Measurements from ENCODE around the gene ANXA5. TPM values are rescaled to one million over a fixed set of nuclear protein-coding genes. Genes with fewer than 3 reads are reported as not detected.

The ANXA5 gene
- total RNA-seq, 2 donors from 2014 or later = 88.4 to 122 TPM

GRCh38 chr4:121728798-121729226 lies 32.0 kb upstream of the ANXA5 start:
- H3K27me3 ChIP-seq = no peaks in the 10 kb centered on the region
- intact Hi-C loops (cut with DNase I) = loop anchor here (5.0 kb wide), 1 partner anchor 357 kb away; no protein-coding TSS in a partner anchor

GRCh38 chr4:121728066-121728465 lies 31.3 kb upstream of the ANXA5 start:
- Histone ChIP-seq H3K4me3 (no peak overlapping the region), H3K9ac (ENCODE audit: low read depth in 2 of 2, low read length in 2 of 2) (no peak overlapping the region), H3K4me1 (no peaks in the 10 kb centered on the region), H3K27ac (no peak overlapping the region), H3K36me3 (no peaks in the 10 kb centered on the region), H3K9me3 (no peaks in the 10 kb centered on the region), H3K27me3 (no peaks in the 10 kb centered on the region)
- DNase-seq = no peak
- intact Hi-C loops (cut with DNase I) = loop anchor here (5.0 kb wide), 1 partner anchor 356 kb away; no protein-coding TSS in a partner anchor
- TF ChIP-seq, protein P1, sequence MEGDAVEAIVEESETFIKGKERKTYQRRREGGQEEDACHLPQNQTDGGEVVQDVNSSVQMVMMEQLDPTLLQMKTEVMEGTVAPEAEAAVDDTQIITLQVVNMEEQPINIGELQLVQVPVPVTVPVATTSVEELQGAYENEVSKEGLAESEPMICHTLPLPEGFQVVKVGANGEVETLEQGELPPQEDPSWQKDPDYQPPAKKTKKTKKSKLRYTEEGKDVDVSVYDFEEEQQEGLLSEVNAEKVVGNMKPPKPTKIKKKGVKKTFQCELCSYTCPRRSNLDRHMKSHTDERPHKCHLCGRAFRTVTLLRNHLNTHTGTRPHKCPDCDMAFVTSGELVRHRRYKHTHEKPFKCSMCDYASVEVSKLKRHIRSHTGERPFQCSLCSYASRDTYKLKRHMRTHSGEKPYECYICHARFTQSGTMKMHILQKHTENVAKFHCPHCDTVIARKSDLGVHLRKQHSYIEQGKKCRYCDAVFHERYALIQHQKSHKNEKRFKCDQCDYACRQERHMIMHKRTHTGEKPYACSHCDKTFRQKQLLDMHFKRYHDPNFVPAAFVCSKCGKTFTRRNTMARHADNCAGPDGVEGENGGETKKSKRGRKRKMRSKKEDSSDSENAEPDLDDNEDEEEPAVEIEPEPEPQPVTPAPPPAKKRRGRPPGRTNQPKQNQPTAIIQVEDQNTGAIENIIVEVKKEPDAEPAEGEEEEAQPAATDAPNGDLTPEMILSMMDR (IDR thresholded peaks at IDR 0.05) = no peak

More at GRCh38 chr4:121728798-121729226, 32.0 kb upstream of the ANXA5 start:
- Histone ChIP-seq H3K36me3 (no peaks in the 10 kb centered on the region), H3K9me3 (no peaks in the 10 kb centered on the region), H3K4me1 (no peaks in the 10 kb centered on the region), H3K4me3 (no peak overlapping the region), H3K27ac (no peak overlapping the region), H3K9ac (ENCODE audit: low read depth in 2 of 2, low read length in 2 of 2) (no peak overlapping the region)
- TF ChIP-seq, protein P1 (IDR thresholded peaks at IDR 0.05) = no peak
- DNase-seq = no peak

DNA sequence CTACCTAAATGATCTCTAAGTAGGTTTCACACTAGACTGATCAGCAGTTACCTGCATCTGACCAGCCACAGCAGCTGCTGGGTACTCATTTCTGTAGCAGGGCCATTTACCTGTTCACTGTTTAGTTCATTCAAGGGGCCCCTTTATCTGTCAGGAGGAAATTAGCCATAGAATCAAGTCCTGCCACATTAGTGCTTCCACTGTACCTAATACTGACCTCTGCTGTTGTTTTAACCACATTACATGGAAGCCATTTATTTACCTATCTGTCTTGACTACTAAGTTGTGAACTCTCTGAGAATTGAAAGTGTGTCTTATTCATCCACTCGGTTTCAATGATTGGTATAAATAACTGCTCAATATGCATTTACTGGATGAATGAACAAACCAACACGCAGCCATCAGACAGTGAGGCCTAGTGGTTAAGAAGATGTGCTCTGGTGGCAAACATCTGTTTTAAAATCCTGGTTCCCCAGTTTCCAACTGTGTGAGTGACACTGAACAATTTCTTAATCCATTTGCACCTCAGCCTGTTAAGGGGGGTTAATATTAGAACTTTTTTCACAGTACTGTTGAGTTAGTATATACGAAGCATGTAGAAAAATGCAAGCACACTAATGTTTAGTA lies 30.0 kb upstream of the ANXA5 start:
- Histone ChIP-seq H3K4me3 (no peak overlapping the region), H3K4me1 (no peaks in the 10 kb centered on the region), H3K27ac (no peak overlapping the region), H3K27me3 (no peaks in the 10 kb centered on the region), H3K36me3 (no peaks in the 10 kb centered on the region), H3K9ac (ENCODE audit: low read depth in 2 of 2, low read length in 2 of 2) (no peak overlapping the region), H3K9me3 (no peaks in the 10 kb centered on the region)
- intact Hi-C loops (cut with DNase I) = loop anchor here (5.0 kb wide), 1 partner anchor 354 kb away; no protein-coding TSS in a partner anchor
- no peak for DNase-seq
- TF ChIP-seq, protein P1 (IDR thresholded peaks at IDR 0.05) = peak; percentile 63

GRCh38 chr4:121724671-121725070 lies 27.9 kb upstream of the ANXA5 start:
- Histone ChIP-seq H3K4me1 (no peaks in the 10 kb centered on the region), H3K9me3 (no peaks in the 10 kb centered on the region), H3K4me3 (no peak overlapping the region), H3K27ac (no peak overlapping the region), H3K9ac (ENCODE audit: low read depth in 2 of 2, low read length in 2 of 2) (no peak overlapping the region), H3K27me3 (no peaks in the 10 kb centered on the region), H3K36me3 (no peaks in the 10 kb centered on the region)
- DNase-seq = no peak
- intact Hi-C loops (cut with DNase I) = loop anchor here (5.0 kb wide), 1 partner anchor 352 kb away; no protein-coding TSS in a partner anchor
- TF ChIP-seq, protein P1 (IDR thresholded peaks at IDR 0.05) = no peak

GRCh38 chr4:121721700-121722099 lies 24.9 kb upstream of the ANXA5 start:
- Histone ChIP-seq H3K4me3 (no peak overlapping the region), H3K36me3 (no peaks in the 10 kb centered on the region), H3K9me3 (no peaks in the 10 kb centered on the region), H3K9ac (ENCODE audit: low read depth in 2 of 2, low read length in 2 of 2) (no peak overlapping the region), H3K27me3 (no peaks in the 10 kb centered on the region), H3K27ac (no peak overlapping the region), H3K4me1 (no peaks in the 10 kb centered on the region)
- TF ChIP-seq, protein P1 (IDR thresholded peaks at IDR 0.05) = no peak
- no peak for DNase-seq
- intact Hi-C loops (cut with DNase I) = no loop called here
